ENCODE results near the gene CALCR.

GRCh38 chr7:93579431-93579830, 4.9 kb upstream of the CALCR start:
- TF ChIP-seq CTCF (conservative IDR thresholded peaks at IDR 0.05) = no peak
- no peak for TF ChIP-seq ZFX (IDR thresholded peaks at IDR 0.05)

All from C4-2B (cell line).